22Rv1 (cell line): ENCODE results near the gene NR2F1-AS1.

ENCODE experiments used
- CTCF ChIP-seq: fragments of 450-650 bp; IDR thresholded peaks from 2 replicates; pipeline ENCODE4 v1.5.1; 2017; ENCODE audit warnings: mild to moderate bottlenecking
- ZFX ChIP-seq: fragments of 450-650 bp; IDR thresholded peaks from 2 replicates; pipeline ENCODE4 v1.6.1; 2017; ENCODE audit warnings: antibody characterized with exemption, borderline replicate concordance

- no peak for TF ChIP-seq CTCF
- TF ChIP-seq ZFX: no peak
These were observed 3.6 kb upstream of the NR2F1-AS1 start for GRCh38 chr5:93584596-93585040.
